GM10266 (cell line): ENCODE measurements around the gene CYB561A3.

Experiments
- DNase-seq: peaks from one replicate; pipeline ENCODE4 v3.0.0; 2012; ENCODE audit errors: extremely low spot score
- TF ChIP-seq, protein P1 (sequence below): IDR thresholded peaks from 2 replicates; pipeline ENCODE4 v1.5.1; 2012; ENCODE audit warnings: mild to moderate bottlenecking, low read depth; ENCODE audit not compliant: control insufficient read depth, insufficient read depth; ENCODE audit errors: missing control alignments

Gene CYB561A3

DNA sequence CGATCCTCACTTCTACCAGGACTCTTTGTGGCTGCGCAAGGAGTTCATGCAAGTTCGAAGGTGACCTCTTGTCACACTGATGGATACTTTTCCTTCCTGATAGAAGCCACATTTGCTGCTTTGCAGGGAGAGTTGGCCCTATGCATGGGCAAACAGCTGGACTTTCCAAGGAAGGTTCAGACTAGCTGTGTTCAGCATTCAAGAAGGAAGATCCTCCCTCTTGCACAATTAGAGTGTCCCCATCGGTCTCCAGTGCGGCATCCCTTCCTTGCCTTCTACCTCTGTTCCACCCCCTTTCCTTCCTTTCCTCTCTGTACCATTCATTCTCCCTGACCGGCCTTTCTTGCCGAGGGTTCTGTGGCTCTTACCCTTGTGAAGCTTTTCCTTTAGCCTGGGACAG, 7.0 kb upstream of the CYB561A3 start:
- no peak for DNase-seq
- TF ChIP-seq, protein P1, sequence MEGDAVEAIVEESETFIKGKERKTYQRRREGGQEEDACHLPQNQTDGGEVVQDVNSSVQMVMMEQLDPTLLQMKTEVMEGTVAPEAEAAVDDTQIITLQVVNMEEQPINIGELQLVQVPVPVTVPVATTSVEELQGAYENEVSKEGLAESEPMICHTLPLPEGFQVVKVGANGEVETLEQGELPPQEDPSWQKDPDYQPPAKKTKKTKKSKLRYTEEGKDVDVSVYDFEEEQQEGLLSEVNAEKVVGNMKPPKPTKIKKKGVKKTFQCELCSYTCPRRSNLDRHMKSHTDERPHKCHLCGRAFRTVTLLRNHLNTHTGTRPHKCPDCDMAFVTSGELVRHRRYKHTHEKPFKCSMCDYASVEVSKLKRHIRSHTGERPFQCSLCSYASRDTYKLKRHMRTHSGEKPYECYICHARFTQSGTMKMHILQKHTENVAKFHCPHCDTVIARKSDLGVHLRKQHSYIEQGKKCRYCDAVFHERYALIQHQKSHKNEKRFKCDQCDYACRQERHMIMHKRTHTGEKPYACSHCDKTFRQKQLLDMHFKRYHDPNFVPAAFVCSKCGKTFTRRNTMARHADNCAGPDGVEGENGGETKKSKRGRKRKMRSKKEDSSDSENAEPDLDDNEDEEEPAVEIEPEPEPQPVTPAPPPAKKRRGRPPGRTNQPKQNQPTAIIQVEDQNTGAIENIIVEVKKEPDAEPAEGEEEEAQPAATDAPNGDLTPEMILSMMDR, result no peak

DNA sequence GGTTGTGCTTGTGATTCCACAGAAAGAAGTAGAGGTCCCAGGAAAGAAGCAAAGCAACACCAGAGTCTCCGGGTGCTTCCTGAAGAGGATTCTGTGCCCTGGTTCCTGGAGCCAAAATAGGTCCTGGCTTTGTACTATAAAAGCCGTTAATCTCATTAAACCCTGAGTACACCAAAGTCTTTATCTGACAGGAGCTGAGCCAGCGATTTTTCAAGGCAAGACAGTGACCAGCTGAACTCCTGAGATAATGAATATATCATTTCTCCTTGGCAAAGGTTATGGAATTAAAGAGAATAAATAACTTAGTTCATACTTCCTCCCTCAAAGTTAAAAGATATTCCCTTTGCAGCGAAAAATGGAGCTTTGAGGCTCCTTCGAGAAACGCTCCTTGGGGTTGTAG, 5.7 kb upstream of the CYB561A3 start:
- no peak for DNase-seq
- TF ChIP-seq, protein P1, result no peak

DNA sequence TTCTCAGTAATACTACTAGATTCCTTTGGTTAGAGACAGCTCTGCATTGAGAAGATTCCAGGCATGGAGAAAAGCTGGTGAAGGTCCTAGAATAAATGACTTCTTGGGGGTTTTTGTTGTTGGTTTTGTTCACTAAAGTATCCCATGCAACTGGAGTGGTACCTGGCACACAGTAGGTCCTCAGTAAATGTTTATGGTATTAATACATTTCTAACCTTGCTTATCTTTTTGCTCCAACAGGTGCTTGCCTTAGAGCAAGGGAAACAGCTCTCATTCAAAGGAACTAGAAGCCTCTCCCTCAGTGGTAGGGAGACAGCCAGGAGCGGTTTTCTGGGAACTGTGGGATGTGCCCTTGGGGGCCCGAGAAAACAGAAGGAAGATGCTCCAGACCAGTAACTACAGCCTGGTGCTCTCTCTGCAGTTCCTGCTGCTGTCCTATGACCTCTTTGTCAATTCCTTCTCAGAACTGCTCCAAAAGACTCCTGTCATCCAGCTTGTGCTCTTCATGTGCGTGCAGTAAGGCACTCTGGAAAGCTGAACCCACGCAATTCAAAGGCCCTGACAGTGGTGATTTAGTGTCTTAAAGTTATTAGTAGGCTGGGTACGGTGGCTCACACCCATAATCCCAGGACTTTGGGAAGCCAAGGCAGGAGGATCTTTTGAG, 2.5 kb upstream of the CYB561A3 start:
- no peak for DNase-seq
- TF ChIP-seq, protein P1, result no peak

DNA sequence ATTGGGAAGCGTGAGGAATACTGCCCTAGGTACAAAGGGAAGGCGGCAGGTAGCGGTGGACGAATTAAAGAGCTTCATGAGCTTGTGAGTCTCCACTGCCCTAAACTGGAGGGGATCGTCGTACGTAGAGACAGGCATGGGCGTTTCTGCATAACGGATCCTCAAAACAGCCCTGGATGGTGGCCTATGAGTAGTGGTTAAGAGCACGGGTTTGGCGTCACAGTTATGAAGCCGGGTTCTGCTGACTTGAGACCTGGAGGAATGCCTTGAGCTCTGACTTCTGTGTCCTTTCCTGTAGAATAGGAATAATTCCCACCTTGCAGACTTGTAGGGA, 827 bp upstream of the CYB561A3 start:
- TF ChIP-seq, protein P1, result no peak
- no peak for DNase-seq

DNA sequence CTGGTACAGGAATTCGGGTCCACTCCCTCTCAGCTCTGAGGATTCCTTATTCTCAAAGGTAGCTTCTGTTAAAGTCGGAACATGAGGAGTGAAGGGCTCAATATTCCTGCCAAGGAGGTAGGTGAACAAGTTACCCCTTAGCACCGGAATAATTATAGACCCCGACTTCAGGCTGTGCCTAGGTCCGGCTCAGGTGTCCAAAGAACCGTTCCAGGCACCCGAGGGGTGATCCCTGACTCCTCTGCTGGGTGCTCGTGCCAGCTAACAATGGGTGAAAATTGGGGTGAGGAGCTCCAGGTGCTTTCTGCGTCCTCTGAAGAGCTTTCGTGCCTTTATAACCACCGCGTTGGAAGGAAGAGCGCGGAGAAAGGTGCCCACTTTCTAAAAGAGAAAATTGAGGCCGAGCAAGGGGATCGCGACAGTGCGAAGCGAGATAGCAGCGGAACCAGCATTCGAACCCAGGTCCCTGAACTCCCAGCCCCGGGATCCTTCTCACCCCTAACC, 393 bp downstream of the CYB561A3 start:
- TF ChIP-seq, protein P1, result no peak
- DNase-seq, result no peak

DNA sequence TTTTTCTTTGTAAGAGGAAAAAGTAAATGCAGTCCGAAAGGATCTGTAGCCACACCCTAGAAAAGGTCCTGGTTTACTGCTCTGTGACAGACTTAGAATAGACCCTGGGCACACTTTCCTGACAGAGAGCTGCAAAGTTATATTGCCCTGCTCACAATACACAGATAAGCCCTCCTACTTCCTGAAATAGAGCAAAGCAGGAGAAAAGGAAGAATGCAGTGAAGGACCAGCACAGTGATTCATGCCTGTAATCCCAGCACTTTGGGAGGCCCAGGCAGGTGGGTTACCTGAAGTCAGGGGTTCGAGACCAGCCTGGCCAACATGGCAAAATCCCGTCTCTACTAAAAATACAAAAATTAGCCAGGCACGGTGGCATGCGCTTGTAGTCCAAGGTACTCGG, 2.2 kb downstream of the CYB561A3 start:
- TF ChIP-seq, protein P1, result no peak
- no peak for DNase-seq

DNA sequence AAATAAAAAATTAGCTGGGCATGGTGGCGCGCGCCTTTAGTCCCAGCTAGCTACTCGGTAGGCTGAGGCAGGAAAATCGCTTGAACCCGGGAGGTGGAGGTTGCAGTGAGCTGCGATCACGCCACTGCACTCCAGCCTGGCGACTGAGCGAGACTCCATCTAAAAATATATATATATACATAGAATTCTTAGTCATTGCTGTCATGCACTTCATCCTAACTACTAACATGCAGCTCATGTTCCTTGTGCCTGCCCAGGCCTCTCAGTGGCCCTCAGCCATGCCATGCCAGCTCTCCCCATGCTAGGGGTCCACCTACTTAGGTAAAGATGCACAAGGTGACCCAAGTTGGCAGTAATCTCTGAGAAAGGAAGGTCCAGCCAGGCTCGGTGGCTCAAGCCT, 3.1 kb downstream of the CYB561A3 start:
- TF ChIP-seq, protein P1, result no peak

More for the DNA sequence above, 3.1 kb downstream of the CYB561A3 start:
- DNase-seq, result no peak
